NB4 (cell line): ENCODE data around the gene PER2.
A peak's percentile ranks its signal among the peaks of the same experiment; 100 is the strongest.
"Not testable (repeated sequence)": the region's sequence is repeated elsewhere in the genome, so short reads cannot be mapped to it uniquely, and the experiment has no call there.

Experiments used
- DNase-seq: peaks from one replicate; pipeline ENCODE4 v3.0.0; 2010; ENCODE audit warnings: low read depth
- H3K4me3 ChIP-seq: one replicate; pipeline ENCODE4 v1.5.1; 2011; ENCODE audit warnings: mild to moderate bottlenecking, low read depth, low read length, moderate library complexity
- MYC ChIP-seq: IDR thresholded peaks from 2 replicates; pipeline ENCODE4 v1.6.1; 2011; ENCODE audit warnings: low read depth, low read length
- POLR2A ChIP-seq: IDR thresholded peaks from 2 replicates; pipeline ENCODE4 v1.6.1; 2011; ENCODE audit warnings: mild to moderate bottlenecking; ENCODE audit not compliant: insufficient read length; ENCODE audit errors: extremely low read depth
- TF ChIP-seq, protein P1 (sequence below): IDR thresholded peaks from 2 replicates; pipeline ENCODE4 v1.6.1; 2011; ENCODE audit warnings: low read depth, low read length
- TF ChIP-seq, protein P2 (sequence below): IDR thresholded peaks from one replicate; pipeline ENCODE4 v1.5.1; 2012; ENCODE audit warnings: low read depth, low read length

PER2 gene

DNA sequence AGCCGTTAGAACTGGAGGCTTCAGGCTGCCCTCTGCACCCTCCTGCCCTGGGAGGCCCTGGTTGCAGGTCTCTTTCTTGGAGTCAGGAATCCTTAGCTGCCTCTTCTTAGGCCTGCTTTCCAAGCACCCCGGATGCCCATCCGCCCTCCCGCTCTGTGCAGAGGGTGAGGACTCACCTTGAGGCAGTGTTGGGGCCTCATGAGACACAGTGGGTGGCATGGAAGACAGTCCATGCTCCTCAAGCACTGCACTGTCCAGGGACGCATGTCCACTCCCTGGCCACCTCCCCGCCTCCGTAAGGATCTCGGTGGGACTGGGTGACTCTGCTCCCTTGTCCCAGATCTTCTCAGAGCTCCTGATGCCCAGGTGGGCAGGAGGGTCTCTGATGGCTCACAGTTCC lies 26.2 kb upstream of the PER2 start:
- TF ChIP-seq MYC (no peak), POLR2A (no peak)
- TF ChIP-seq, protein P1, sequence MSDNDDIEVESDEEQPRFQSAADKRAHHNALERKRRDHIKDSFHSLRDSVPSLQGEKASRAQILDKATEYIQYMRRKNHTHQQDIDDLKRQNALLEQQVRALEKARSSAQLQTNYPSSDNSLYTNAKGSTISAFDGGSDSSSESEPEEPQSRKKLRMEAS, result no peak
- TF ChIP-seq, protein P2, sequence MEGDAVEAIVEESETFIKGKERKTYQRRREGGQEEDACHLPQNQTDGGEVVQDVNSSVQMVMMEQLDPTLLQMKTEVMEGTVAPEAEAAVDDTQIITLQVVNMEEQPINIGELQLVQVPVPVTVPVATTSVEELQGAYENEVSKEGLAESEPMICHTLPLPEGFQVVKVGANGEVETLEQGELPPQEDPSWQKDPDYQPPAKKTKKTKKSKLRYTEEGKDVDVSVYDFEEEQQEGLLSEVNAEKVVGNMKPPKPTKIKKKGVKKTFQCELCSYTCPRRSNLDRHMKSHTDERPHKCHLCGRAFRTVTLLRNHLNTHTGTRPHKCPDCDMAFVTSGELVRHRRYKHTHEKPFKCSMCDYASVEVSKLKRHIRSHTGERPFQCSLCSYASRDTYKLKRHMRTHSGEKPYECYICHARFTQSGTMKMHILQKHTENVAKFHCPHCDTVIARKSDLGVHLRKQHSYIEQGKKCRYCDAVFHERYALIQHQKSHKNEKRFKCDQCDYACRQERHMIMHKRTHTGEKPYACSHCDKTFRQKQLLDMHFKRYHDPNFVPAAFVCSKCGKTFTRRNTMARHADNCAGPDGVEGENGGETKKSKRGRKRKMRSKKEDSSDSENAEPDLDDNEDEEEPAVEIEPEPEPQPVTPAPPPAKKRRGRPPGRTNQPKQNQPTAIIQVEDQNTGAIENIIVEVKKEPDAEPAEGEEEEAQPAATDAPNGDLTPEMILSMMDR, result no peak
- DNase-seq, result no peak
- no peak overlapping the region for H3K4me3 ChIP-seq

DNA sequence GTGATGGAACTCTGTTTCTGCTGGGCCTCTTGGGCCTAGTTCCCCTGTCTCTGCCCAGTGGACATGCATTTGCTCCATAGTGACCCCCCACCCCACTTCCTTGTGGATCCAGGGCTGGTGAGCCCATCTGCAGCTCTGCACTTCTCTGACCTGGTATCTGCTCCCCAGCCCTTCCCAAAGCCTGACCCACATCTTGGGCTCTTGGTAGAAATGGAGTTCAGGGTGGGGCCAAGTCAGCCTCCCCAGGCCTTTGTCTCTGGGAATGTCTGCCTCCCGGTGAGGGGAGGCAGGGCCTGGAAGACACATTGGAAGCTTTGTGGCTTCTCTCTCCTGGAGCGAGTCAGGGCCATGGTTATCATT lies 25.6 kb upstream of the PER2 start:
- DNase-seq, result no peak
- H3K4me3 ChIP-seq, result no peak overlapping the region
- TF ChIP-seq POLR2A, result no peak
- no peak for TF ChIP-seq MYC
- TF ChIP-seq, protein P2, result no peak
- TF ChIP-seq, protein P1, result no peak

DNA sequence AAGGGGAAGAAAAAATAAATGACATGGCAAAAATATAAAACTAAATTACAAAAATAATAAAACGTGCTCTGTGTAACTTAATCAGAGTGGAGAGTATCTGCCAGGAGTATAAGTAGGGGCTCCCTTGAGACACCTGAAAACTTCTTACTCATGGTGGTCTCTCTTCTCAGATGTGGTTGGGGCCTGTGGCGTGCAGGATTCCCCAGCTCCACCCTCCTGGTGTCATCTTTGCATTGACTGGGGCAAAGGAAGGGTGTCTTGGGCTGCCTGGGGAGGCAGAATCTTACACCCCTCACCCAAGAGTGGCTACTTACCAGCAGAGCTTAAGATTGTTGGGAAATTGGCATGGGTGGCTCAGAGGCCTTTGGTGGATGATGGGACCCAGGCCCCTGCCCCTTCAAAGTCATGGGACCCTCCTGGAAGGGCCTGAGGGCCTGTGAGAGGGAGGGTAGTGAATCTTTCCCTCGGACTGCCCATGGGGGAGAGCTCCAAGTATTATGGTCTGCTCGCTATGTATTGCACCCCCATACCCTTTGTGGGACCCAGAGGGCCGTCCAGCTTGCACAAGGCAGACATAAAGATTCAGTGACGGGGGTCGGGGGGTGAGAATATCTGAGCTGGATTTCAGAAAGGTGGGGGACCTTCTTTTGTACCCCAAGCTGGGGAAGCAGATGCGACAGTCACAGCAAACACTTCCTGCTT lies 25.0 kb upstream of the PER2 start:
- no peak for DNase-seq
- TF ChIP-seq, protein P2, result no peak
- TF ChIP-seq MYC (no peak), POLR2A (no peak)
- TF ChIP-seq, protein P1, result no peak
- H3K4me3 ChIP-seq, result no peak overlapping the region

DNA sequence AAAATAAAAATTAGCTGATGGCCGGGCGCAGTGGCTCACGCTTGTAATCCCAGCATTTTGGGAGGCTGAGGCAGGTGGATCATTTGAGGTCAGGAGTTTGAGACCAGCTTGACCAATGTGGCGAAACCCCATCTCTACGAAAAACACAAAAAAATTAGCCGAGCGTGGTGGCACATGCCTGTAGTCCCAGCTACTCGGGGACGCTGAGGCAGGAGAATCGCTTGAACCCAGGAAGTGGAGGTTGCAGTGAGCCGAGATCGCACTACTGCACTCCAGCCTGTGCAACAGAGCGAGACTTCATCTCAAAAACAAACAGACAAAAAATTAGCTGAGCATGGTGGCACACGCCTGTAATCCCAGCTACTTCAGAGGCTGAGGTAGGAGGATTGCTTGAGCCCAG lies 22.3 kb upstream of the PER2 start:
- H3K4me3 ChIP-seq, DNase-seq: not testable (repeated sequence)

DNA sequence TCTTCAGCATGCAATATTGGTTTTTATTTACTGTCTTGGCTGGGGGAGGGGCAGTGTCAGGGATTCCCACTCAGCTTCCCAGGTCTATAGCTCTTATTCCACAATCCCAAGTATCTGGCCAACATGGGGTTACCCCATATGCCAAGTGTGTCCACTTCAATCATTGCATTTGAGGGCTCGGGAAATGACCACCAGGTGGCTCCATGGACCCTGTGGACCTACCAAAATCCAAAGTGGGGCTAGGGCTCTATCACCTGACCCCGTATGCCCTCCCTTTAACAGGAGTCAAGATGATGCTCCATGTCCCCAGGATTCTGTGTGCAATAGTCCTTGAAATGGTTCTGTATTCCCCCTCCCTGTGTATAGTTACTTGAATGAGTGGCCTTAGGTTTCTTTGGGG lies 19.8 kb upstream of the PER2 start:
- TF ChIP-seq, protein P2, result peak; percentile 46
- no peak for TF ChIP-seq MYC
- DNase-seq, result no peak
- H3K4me3 ChIP-seq, result no peak overlapping the region

DNA sequence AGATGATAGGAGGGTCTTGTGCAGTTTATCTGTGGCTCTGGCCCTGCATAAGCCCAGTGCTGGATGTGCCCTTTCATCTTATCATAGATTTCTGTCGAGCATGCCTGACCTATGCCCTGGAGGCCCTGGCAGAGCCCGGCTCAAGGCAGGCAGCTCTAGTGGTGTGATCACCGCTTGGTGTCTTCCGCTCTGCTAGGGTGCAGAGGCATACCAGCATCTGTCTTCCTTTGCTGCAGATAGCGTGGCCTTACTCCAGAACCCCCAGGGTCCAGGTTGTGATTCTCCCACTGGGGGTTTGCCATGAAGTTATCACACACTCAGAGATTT lies 18.2 kb upstream of the PER2 start:
- no peak overlapping the region for H3K4me3 ChIP-seq
- TF ChIP-seq, protein P1, result no peak
- TF ChIP-seq, protein P2, result no peak
- DNase-seq, result no peak
